Spleen (tissue), 11 donors: ENCODE results near the gene CALHM2. TPM values are rescaled to one million over a fixed set of nuclear protein-coding genes. Genes with fewer than 3 reads are reported as not detected.

Source experiments
- DNase-seq: peaks from one replicate; pipeline ENCODE4 v3.0.0-alpha.2; 2020
- H3K27ac ChIP-seq, 8 donors: fragments of 200-600 bp; sonication (generic) in 7 of 8; 1 replicate in 4 of 8; 2 replicates in 4 of 8; pipeline versions ENCODE4 v1.5.0 to v1.8.0; 2016 to 2021; ENCODE audit warnings: inconsistent platforms in 4 of 8, mild to moderate bottlenecking in 4 of 8, moderate library complexity in 1 of 8
- H3K27me3 ChIP-seq, 7 donors: fragments of 200-600 bp; sonication (generic) in 6 of 7; replicated peaks in 1 of 7; 1 replicate in 4 of 7; 2 replicates in 3 of 7; pipeline versions ENCODE4 v1.5.0 to v1.8.0; 2016 to 2021; ENCODE audit warnings: inconsistent platforms in 3 of 7, mild to moderate bottlenecking in 1 of 7
- H3K36me3 ChIP-seq, 6 donors: fragments of 200-600 bp; sonication (generic) in 5 of 6; 1 replicate in 4 of 6; 2 replicates in 2 of 6; pipeline versions ENCODE4 v1.5.0 to v1.8.0; 2016 to 2021; ENCODE audit warnings: inconsistent platforms in 2 of 6
- H3K4me1 ChIP-seq, 6 donors: fragments of 200-600 bp; sonication (generic) in 5 of 6; 1 replicate in 3 of 6; 2 replicates in 3 of 6; pipeline versions ENCODE4 v1.5.0 to v1.8.0; 2016 to 2021; ENCODE audit warnings: inconsistent platforms in 3 of 6
- H3K4me3 ChIP-seq, 8 donors: fragments of 200-600 bp; sonication (generic) in 7 of 8; 1 replicate in 4 of 8; 2 replicates in 4 of 8; pipeline versions ENCODE4 v1.5.0 to v1.8.0; 2016 to 2021; ENCODE audit warnings: inconsistent platforms in 4 of 8, mild to moderate bottlenecking in 4 of 8, moderate library complexity in 2 of 8
- H3K9me3 ChIP-seq, 8 donors: fragments of 200-600 bp; sonication (generic) in 7 of 8; 1 replicate in 4 of 8; 2 replicates in 4 of 8; pipeline versions ENCODE4 v1.5.0 to v1.8.0; 2016 to 2021; ENCODE audit warnings: inconsistent platforms in 4 of 8
- POLR2A ChIP-seq, 3 donors: fragments of 450-650 bp; IDR thresholded peaks; one replicate each; pipeline ENCODE4 v1.5.1; 2017; ENCODE audit warnings: antibody characterized with exemption in 3 of 3, mild to moderate bottlenecking in 1 of 3
- POLR2AphosphoS5 ChIP-seq, 3 donors: sonication (generic); formaldehyde crosslinking; IDR thresholded peaks; one replicate each; pipeline ENCODE4 v1.5.1; 2017; ENCODE audit warnings: antibody characterized with exemption in 3 of 3
- whole genome bisulfite sequencing, 5 donors: extraction: QIAGEN DNeasy Blood & Tissue Kit in 3 of 5; methylation state at CpG; one replicate each; pipeline versions ENCODE4 v1.1.5 to v1.1.7; 2013 to 2018; 5-methylcytosine and 5-hydroxymethylcytosine counted together
- intact Hi-C: fragments of 100-400 bp; cut with DNase I; formaldehyde crosslinking; loops from one replicate; pipeline ENCODE4 v1.15.0; 2023; ENCODE audit warnings: low total_unique reads
- polyA plus RNA-seq, 3 donors: library from polyadenylated mRNA; stranded (reverse); fragments of 200-250 nt; gene quantifications; one replicate each; pipeline ENCODE4 v1.2.1, GENCODE V29; 2013
- total RNA-seq, 7 donors: library from RNA; depleted of rRNA in 3 of 7; stranded (reverse); fragments of >200 nt in 3 of 7; fragmentation: NEBNext Ultra II Directional in 4 of 7; extraction: Animal tissue kit (Norgen Biotek cat#: 25700) in 4 of 7; gene quantifications; one replicate each; pipeline versions ENCODE4 v1.1.0 to v1.2.1, GENCODE V29; 2016 to 2021
- TF ChIP-seq, protein P1 (sequence below), 11 experiments: fragments of 200-600 bp in 7 of 11; fragments of 450-650 bp in 4 of 11; sonication (generic) in 4 of 11; IDR thresholded peaks in 8 of 11; conservative IDR thresholded peaks in 3 of 11; 1 replicate in 7 of 11; 2 replicates in 4 of 11; pipeline versions ENCODE4 v1.4.0 to v1.8.0; 2016 to 2021; ENCODE audit warnings: antibody characterized with exemption in 11 of 11, inconsistent platforms in 4 of 11, mild to moderate bottlenecking in 1 of 11
- donor health status: healthy with polysubstance abuse.
- donor health status: DM: no; HTN: no; CAD: no; lungs with moderate emphysema.
- donor health status: DM: no; HTN: no; CAD: no.
- donor health status: Bipolar disorder and iron deficiency.
- donor health status: healthy.
- donor health status: DM: no; HTN: no; CAD: no.
- donor health status: DM: yes; HTN: yes; CAD: no.

CALHM2 gene
- total and polyA plus RNA-seq, 10 donors, result 12.6 to 91.6 (median 52.4) TPM

DNA sequence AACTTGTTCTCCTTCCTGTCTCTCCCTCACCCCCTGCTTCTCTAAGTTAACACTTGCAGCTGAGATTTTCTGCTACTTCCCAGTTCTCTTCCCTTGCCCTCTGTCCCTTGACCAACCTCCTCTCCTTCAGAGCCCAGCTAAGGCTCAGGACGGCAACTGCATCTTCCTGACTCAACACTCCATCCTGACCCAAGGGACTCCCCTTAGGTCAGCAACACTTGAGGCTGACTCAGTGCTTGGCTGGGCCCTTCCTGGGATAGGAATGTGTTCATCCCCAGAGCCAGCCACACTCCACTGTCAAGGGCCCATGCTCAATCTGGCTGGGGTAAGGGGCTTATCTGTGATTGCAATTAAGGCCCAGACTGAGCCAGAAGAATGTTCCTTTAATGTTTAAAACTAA, 3.4 kb downstream of the CALHM2 start:
- peak overlapping the region in 3 of 8 donors; percentile 2 to 89 (median 82) for H3K4me3 ChIP-seq
- H3K27me3 ChIP-seq, result peaks cover 0 to 7% (median 0%) of the 10 kb centered on the region in 7 donors
- WGBS, 5 donors, result 37 to 64% (median 53%) methylated on average over 1 of the region's 1 CpG
- TF ChIP-seq, protein P1, sequence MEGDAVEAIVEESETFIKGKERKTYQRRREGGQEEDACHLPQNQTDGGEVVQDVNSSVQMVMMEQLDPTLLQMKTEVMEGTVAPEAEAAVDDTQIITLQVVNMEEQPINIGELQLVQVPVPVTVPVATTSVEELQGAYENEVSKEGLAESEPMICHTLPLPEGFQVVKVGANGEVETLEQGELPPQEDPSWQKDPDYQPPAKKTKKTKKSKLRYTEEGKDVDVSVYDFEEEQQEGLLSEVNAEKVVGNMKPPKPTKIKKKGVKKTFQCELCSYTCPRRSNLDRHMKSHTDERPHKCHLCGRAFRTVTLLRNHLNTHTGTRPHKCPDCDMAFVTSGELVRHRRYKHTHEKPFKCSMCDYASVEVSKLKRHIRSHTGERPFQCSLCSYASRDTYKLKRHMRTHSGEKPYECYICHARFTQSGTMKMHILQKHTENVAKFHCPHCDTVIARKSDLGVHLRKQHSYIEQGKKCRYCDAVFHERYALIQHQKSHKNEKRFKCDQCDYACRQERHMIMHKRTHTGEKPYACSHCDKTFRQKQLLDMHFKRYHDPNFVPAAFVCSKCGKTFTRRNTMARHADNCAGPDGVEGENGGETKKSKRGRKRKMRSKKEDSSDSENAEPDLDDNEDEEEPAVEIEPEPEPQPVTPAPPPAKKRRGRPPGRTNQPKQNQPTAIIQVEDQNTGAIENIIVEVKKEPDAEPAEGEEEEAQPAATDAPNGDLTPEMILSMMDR (IDR thresholded peaks at IDR 0.05 in 8 of 11, conservative IDR thresholded peaks at IDR 0.05 in 3 of 11), result no peak
- TF ChIP-seq POLR2A (IDR thresholded peaks at IDR 0.05) (no peak), POLR2AphosphoS5 (IDR thresholded peaks at IDR 0.05) (peak in 1 of 3 donors; percentile 22)
- intact Hi-C loops, result no loop called here
- DNase-seq, result no peak
- H3K9me3 ChIP-seq, result no peaks in the 10 kb centered on the region
- H3K36me3 ChIP-seq, result peaks cover 2 to 69% (median 51%) of the 10 kb centered on the region in 6 donors
- peaks cover 52 to 98% (median 88%) of the 10 kb centered on the region in 6 donors for H3K4me1 ChIP-seq
- peak overlapping the region in 6 of 8 donors; percentile 22 to 92 (median 90) for H3K27ac ChIP-seq

DNA sequence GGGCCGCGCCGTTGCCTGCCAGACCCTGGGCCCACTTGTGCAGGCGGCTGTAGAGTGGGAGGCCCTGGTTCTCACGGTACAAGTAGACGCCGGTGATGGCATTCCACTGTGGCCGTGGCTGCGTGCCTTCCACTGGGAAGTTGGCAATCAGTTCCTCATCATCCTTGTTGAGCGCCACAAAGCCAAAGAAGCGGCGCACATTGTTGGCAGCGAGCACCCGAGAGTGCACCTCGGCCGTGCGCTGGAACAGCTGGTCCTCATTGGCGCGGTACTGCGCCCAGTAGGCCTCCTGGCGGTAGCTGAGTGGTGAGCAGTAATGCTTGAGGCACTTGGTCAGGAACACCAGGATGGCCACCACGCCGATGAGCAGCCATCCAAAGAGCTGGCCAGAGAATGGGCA, 5.0 kb downstream of the CALHM2 start:
- Histone ChIP-seq H3K27ac (peak overlapping the region in 6 of 8 donors; percentile 74 to 92 (median 88)), H3K36me3 (peaks cover 2 to 84% (median 65%) of the 10 kb centered on the region in 6 donors), H3K27me3 (peaks cover 0 to 7% (median 0%) of the 10 kb centered on the region in 7 donors), H3K4me3 (no peak overlapping the region), H3K9me3 (no peaks in the 10 kb centered on the region), H3K4me1 (peaks cover 47 to 93% (median 81%) of the 10 kb centered on the region in 6 donors)
- WGBS, 5 donors, result 93 to 98% (median 96%) methylated on average over 12 to 23 of the region's 23 CpGs
- intact Hi-C loops, result no loop called here
- DNase-seq, result no peak
- TF ChIP-seq POLR2AphosphoS5 (IDR thresholded peaks at IDR 0.05) (peak; percentile 7 to 74 (median 36)), POLR2A (IDR thresholded peaks at IDR 0.05) (no peak)
- TF ChIP-seq, protein P1 (IDR thresholded peaks at IDR 0.05 in 8 of 11, conservative IDR thresholded peaks at IDR 0.05 in 3 of 11), result no peak

DNA sequence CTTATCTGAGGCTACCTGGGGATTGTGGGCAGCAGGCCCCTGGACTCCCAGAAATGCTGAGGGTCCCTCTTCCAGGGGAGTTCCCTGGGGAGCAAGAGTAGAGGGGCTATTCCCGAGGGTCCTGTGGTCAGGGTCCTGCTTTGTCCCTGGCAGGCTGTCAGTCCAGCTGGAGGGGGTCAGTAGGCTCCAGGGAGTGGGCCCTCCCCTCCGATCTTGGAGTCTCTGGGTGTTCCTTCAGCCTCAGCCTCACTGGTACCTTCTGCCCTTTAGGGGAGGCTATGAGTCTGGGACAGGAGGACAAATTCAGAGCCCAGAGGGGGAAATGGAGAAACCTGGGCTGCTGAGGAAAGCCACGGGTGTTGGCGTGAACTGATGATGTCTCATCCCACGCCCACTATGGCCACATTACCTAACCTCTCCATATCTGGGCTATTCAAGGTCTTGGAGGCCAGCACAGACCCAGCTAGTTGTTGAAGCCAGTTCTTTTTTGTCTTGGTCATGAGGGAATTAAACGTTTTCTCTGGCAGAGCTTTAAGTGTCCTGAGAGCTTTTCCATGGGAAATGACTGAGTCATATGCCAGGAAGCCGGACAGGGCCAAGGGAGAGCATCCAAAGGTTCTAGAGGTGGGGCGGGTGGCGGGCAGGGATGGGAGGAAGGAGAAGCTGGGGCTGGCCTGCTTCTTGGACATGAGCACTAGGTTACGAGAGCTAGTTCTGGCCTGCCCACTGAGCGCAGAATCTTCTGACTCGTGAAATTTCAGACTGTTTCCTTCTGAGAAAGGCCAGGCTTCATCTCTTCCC, 6.2 kb downstream of the CALHM2 start:
- TF ChIP-seq POLR2AphosphoS5 (IDR thresholded peaks at IDR 0.05), result peak in 2 of 3 donors; percentile 41 to 61
- TF ChIP-seq POLR2A (IDR thresholded peaks at IDR 0.05), result no peak
- Histone ChIP-seq H3K27me3 (no peaks in the 10 kb centered on the region), H3K27ac (peak overlapping the region; percentile 35 to 92 (median 81)), H3K9me3 (no peaks in the 10 kb centered on the region), H3K4me3 (no peak overlapping the region), H3K4me1 (peaks cover 47 to 80% (median 71%) of the 10 kb centered on the region in 6 donors), H3K36me3 (peaks cover 2 to 97% (median 73%) of the 10 kb centered on the region in 6 donors)
- intact Hi-C loops, result no loop called here
- no peak for DNase-seq
- WGBS, 5 donors, result 54 to 70% (median 67%) methylated on average over 12 of the region's 12 CpGs

DNA sequence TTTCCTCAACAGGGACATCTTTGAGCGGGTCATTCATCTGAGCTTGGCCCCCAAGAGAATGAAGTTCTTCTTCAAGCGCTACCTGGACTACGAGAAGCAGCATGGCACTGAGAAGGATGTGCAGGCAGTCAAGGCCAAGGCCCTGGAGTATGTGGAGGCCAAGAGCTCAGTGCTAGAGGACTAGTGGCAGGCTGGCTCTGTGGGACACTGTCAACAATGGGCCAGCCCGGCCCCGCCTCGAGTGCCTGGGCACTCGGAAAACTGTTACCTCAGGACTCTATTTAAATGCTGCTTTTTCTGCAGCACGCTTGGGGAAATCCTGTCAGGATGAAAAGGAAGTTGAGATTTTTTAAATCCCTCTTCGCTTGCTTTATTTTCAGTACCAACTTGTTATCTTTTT, 6.8 kb downstream of the CALHM2 start:
- DNase-seq, result no peak
- H3K4me3 ChIP-seq, result no peak overlapping the region
- peaks cover 2 to 100% (median 79%) of the 10 kb centered on the region in 6 donors for H3K36me3 ChIP-seq
- TF ChIP-seq POLR2AphosphoS5 (IDR thresholded peaks at IDR 0.05), result peak; percentile 5 to 57 (median 54)
- TF ChIP-seq, protein P1 (IDR thresholded peaks at IDR 0.05 in 8 of 11, conservative IDR thresholded peaks at IDR 0.05 in 3 of 11), result no peak
- H3K9me3 ChIP-seq, result no peaks in the 10 kb centered on the region
- H3K27ac ChIP-seq, result peak overlapping the region; percentile 35 to 92 (median 81)
- H3K27me3 ChIP-seq, result no peaks in the 10 kb centered on the region
- intact Hi-C loops, result no loop called here
- H3K4me1 ChIP-seq, result peaks cover 41 to 74% (median 65%) of the 10 kb centered on the region in 6 donors
- WGBS, 5 donors, result 73 to 88% (median 80%) methylated on average over 9 of the region's 9 CpGs
